Neural cell (in vitro differentiated cells): ENCODE results near the gene BPIFB4. TPM values are rescaled to one million over a fixed set of nuclear protein-coding genes. Genes with fewer than 3 reads are reported as not detected.
"Not testable (repeated sequence)": the region's sequence is repeated elsewhere in the genome, so short reads cannot be mapped to it uniquely, and the experiment has no call there.

Experiments used
- H2AFZ ChIP-seq: fragments of 200-600, 300-800 bp; sonication (generic), shearing (Covaris generic); 2 replicates; pipeline ENCODE4 v1.6.0; 2014; ENCODE audit warnings: low read depth, mild to moderate bottlenecking, antibody characterized with exemption, low read length, moderate library complexity
- H3F3A ChIP-seq: fragments of 200-600 bp; shearing (Covaris generic); 2 replicates; pipeline ENCODE4 v1.6.1; 2016; ENCODE audit warnings: mild to moderate bottlenecking, moderate library complexity, mixed read lengths, antibody characterized with exemption, low read length; ENCODE audit not compliant: insufficient read depth, poor library complexity, severe bottlenecking
- H3K27ac ChIP-seq: fragments of 200-600, 300-800 bp; sonication (generic), shearing (Covaris generic); 2 replicates; pipeline ENCODE4 v1.5.1; 2014; ENCODE audit warnings: mild to moderate bottlenecking, low read length, moderate library complexity
- H3K27me3 ChIP-seq: fragments of 300-800, 200-600 bp; sonication (generic), shearing (Covaris generic); 2 replicates; pipeline ENCODE4 v1.6.0; 2014; ENCODE audit warnings: mild to moderate bottlenecking, low read depth, low read length, moderate library complexity; ENCODE audit not compliant: insufficient read depth
- H3K36me3 ChIP-seq: fragments of 300-800, 200-600 bp; sonication (generic), shearing (Covaris generic); 2 replicates; pipeline ENCODE4 v1.5.1; 2014; ENCODE audit warnings: mild to moderate bottlenecking, antibody characterized with exemption, low read length, moderate library complexity; ENCODE audit not compliant: insufficient read depth
- H3K4me2 ChIP-seq: fragments of 300-800, 200-600 bp; sonication (generic), shearing (Covaris generic); 2 replicates; pipeline ENCODE4 v1.6.0; 2014; ENCODE audit warnings: mild to moderate bottlenecking, low read length
- H3K4me3 ChIP-seq: fragments of 300-800, 200-600 bp; sonication (generic), shearing (Covaris generic); 2 replicates; pipeline ENCODE4 v1.5.1; 2014; ENCODE audit warnings: mild to moderate bottlenecking, low read length, moderate library complexity
- H3K79me2 ChIP-seq: fragments of 200-600 bp; shearing (Covaris generic); replicated peaks from 2 replicates; pipeline ENCODE4 v1.6.0; 2014; ENCODE audit warnings: mild to moderate bottlenecking, low read length, moderate library complexity; ENCODE audit not compliant: insufficient read depth
- H3K9ac ChIP-seq: fragments of 300-800, 200-600 bp; sonication (generic), shearing (Covaris generic); 2 replicates; pipeline ENCODE4 v1.6.1; 2016; ENCODE audit warnings: mild to moderate bottlenecking, low read length, mixed read lengths
- H3K9me2 ChIP-seq: fragments of 200-600 bp; shearing (Covaris generic); 2 replicates; pipeline ENCODE4 v1.6.1; 2016; ENCODE audit warnings: mild to moderate bottlenecking, low read length, mixed read lengths; ENCODE audit not compliant: insufficient read depth
- H3K9me3 ChIP-seq: fragments of 200-600, 300-800 bp; sonication (generic), shearing (Covaris generic); 2 replicates; pipeline ENCODE4 v1.6.1; 2016; ENCODE audit warnings: mild to moderate bottlenecking, mixed run types, low read length, moderate library complexity, mixed read lengths
- H4K20me1 ChIP-seq: fragments of 200-600 bp; shearing (Covaris generic); 2 replicates; pipeline ENCODE4 v1.6.1; 2016; ENCODE audit warnings: mild to moderate bottlenecking, mixed run types; ENCODE audit not compliant: insufficient read depth
- CTCF ChIP-seq: fragments of 450-650 bp; IDR thresholded peaks from 2 replicates; pipeline ENCODE4 v1.5.1; 2014; ENCODE audit warnings: antibody characterized with exemption, mild to moderate bottlenecking, moderate library complexity; ENCODE audit not compliant: poor library complexity, severe bottlenecking
- EP300 ChIP-seq: fragments of 450-650 bp; conservative IDR thresholded peaks from 2 replicates; pipeline ENCODE4 v1.6.1; 2014; ENCODE audit warnings: antibody characterized with exemption, mild to moderate bottlenecking, moderate library complexity; ENCODE audit not compliant: poor library complexity, severe bottlenecking
- EZH2 ChIP-seq: fragments of 200-600, 300-800 bp; shearing (Covaris generic), sonication (generic); IDR thresholded peaks from 2 replicates; pipeline ENCODE4 v1.6.1; 2014; ENCODE audit warnings: antibody characterized with exemption, low read length, borderline replicate concordance, mild to moderate bottlenecking; ENCODE audit not compliant: insufficient read depth, poor library complexity, severe bottlenecking
- MXI1 ChIP-seq: fragments of 450-650 bp; conservative IDR thresholded peaks from 2 replicates; pipeline ENCODE4 v1.6.1; 2014; ENCODE audit warnings: antibody characterized with exemption, mild to moderate bottlenecking; ENCODE audit not compliant: poor library complexity, severe bottlenecking
- POLR2AphosphoS5 ChIP-seq: IDR thresholded peaks from 2 replicates; pipeline ENCODE4 v1.6.1; 2012
- RAD21 ChIP-seq: fragments of 450-650 bp; conservative IDR thresholded peaks from 2 replicates; pipeline ENCODE4 v1.6.1; 2014; ENCODE audit warnings: antibody characterized with exemption, mild to moderate bottlenecking, moderate library complexity
- REST ChIP-seq: IDR thresholded peaks from 2 replicates; pipeline ENCODE4 v1.6.1; 2012; ENCODE audit warnings: borderline replicate concordance
- SMC3 ChIP-seq: fragments of 450-650 bp; conservative IDR thresholded peaks from 2 replicates; pipeline ENCODE4 v1.6.1; 2014; ENCODE audit warnings: antibody characterized with exemption, mild to moderate bottlenecking, moderate library complexity; ENCODE audit not compliant: poor library complexity
- TAF1 ChIP-seq: IDR thresholded peaks from 2 replicates; pipeline ENCODE4 v1.6.1; 2012; ENCODE audit warnings: low read depth
- polyA plus RNA-seq: library from polyadenylated mRNA; depleted of rRNA; stranded (reverse); fragments of >200 nt; gene quantifications from 2 replicates; pipeline ENCODE4 v1.2.3, GENCODE V29; 2014

BPIFB4 gene
- polyA plus RNA-seq, 1 donor from 2014 or later = not detected

GRCh38 chr20:33042983-33043730, 36.3 kb upstream of the BPIFB4 start:
- Histone ChIP-seq H2AFZ (no peak overlapping the region), H3K27me3 (no peaks in the 10 kb centered on the region), H4K20me1 (no peaks in the 10 kb centered on the region), H3K9ac (no peak overlapping the region), H3K79me2 (no peaks in the 10 kb centered on the region), H3K9me2 (no peaks in the 10 kb centered on the region), H3K27ac (no peak overlapping the region), H3K4me3 (no peak overlapping the region), H3K9me3 (no peaks in the 10 kb centered on the region), H3K4me2 (no peak overlapping the region), H3K36me3 (no peaks in the 10 kb centered on the region), H3F3A (no peaks in the 10 kb centered on the region)
- TF ChIP-seq RAD21 = no peak
- TF ChIP-seq TAF1 = no peak
- no peak for TF ChIP-seq EP300
- no peak for TF ChIP-seq MXI1
- TF ChIP-seq EZH2 = no peak
- TF ChIP-seq CTCF = no peak
- no peak for TF ChIP-seq POLR2AphosphoS5
- no peak for TF ChIP-seq SMC3
- no peak for TF ChIP-seq REST

- H3F3A ChIP-seq = no peaks in the 10 kb centered on the region
- no peak overlapping the region for H3K9ac ChIP-seq
- H3K79me2 ChIP-seq = no peaks in the 10 kb centered on the region
- no peaks in the 10 kb centered on the region for H3K27me3 ChIP-seq
- no peak overlapping the region for H3K4me3 ChIP-seq
- H2AFZ ChIP-seq = no peak overlapping the region
- no peak overlapping the region for H3K4me2 ChIP-seq
- H3K9me3 ChIP-seq = no peaks in the 10 kb centered on the region
- H3K36me3 ChIP-seq = no peaks in the 10 kb centered on the region
- H3K9me2 ChIP-seq = no peaks in the 10 kb centered on the region
- no peak overlapping the region for H3K27ac ChIP-seq
- TF ChIP-seq TAF1 = no peak
- TF ChIP-seq REST = no peak
- TF ChIP-seq MXI1 = no peak
- TF ChIP-seq SMC3 = no peak
- TF ChIP-seq EP300 = no peak
- TF ChIP-seq CTCF = no peak
- no peak for TF ChIP-seq POLR2AphosphoS5
- TF ChIP-seq RAD21 = no peak
- TF ChIP-seq EZH2 = no peak
- no peaks in the 10 kb centered on the region for H4K20me1 ChIP-seq
Observed at GRCh38 chr20:33043731-33044181, 35.7 kb upstream of the BPIFB4 start.

DNA sequence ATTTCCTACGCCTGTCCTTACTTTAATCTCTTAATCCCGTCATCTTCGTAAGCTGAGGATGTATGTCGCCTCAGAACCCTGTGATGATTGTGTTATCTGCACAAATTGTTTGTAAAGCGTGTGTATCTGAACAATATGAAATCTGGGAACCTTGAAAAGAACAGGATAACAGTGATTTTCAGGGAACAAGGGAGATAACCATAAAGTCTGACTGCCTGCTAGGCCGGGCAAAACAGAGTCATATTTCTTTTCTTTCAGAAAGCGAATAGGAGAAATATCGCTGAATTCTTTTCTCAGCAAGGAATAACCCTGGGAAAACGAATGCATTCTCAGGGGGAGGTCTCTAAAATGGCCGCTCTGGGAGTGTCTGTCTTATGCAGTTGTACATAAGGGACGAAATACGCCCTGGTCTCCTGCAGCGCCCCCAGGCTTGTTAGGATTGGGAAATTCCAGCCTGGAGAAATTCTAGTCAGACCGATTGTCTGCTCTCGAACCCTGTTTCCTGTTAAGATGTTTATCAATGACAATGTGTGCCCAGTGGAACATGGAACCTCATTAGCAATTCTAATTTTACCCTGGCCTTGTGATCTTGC, 34.2 kb upstream of the BPIFB4 start:
- not testable (repeated sequence) for H3K79me2 ChIP-seq, H4K20me1 ChIP-seq, H3K27me3 ChIP-seq, H3K4me2 ChIP-seq, H3K9me3 ChIP-seq, H3K27ac ChIP-seq, H3K36me3 ChIP-seq, H3K9ac ChIP-seq, H2AFZ ChIP-seq, H3F3A ChIP-seq, H3K4me3 ChIP-seq, H3K9me2 ChIP-seq
